Measurements from ENCODE around the gene NPAS2. TPM values are rescaled to one million over a fixed set of nuclear protein-coding genes. Genes with fewer than 3 reads are reported as not detected.

The NPAS2 gene
- total and polyA plus RNA-seq, 2 of the 8 experiments (the other 6 are each of a cell fraction or from before 2014, with no cell fraction given) = 1.8 to 1.9 TPM

DNA sequence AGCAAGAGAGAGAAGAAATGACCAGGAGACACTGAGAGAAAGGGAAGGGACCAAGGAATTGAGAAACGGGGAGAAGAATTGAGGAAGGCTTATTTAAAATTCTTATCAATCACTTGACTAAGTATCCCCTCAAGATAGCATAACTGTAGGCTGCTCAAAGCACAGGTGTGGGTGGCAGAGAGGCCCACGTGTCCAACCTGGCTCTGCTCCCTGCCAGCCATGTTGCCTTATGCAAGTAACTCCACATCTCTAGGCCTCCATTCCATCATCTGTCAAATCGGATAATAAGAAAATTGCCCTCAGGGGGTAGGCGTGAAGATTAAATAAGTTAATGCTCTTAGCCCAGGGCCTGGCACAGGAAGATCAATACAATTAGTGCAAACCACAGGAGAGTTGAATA, 7.4 kb upstream of the NPAS2 start (continued):
- TF ChIP-seq, protein P1, sequence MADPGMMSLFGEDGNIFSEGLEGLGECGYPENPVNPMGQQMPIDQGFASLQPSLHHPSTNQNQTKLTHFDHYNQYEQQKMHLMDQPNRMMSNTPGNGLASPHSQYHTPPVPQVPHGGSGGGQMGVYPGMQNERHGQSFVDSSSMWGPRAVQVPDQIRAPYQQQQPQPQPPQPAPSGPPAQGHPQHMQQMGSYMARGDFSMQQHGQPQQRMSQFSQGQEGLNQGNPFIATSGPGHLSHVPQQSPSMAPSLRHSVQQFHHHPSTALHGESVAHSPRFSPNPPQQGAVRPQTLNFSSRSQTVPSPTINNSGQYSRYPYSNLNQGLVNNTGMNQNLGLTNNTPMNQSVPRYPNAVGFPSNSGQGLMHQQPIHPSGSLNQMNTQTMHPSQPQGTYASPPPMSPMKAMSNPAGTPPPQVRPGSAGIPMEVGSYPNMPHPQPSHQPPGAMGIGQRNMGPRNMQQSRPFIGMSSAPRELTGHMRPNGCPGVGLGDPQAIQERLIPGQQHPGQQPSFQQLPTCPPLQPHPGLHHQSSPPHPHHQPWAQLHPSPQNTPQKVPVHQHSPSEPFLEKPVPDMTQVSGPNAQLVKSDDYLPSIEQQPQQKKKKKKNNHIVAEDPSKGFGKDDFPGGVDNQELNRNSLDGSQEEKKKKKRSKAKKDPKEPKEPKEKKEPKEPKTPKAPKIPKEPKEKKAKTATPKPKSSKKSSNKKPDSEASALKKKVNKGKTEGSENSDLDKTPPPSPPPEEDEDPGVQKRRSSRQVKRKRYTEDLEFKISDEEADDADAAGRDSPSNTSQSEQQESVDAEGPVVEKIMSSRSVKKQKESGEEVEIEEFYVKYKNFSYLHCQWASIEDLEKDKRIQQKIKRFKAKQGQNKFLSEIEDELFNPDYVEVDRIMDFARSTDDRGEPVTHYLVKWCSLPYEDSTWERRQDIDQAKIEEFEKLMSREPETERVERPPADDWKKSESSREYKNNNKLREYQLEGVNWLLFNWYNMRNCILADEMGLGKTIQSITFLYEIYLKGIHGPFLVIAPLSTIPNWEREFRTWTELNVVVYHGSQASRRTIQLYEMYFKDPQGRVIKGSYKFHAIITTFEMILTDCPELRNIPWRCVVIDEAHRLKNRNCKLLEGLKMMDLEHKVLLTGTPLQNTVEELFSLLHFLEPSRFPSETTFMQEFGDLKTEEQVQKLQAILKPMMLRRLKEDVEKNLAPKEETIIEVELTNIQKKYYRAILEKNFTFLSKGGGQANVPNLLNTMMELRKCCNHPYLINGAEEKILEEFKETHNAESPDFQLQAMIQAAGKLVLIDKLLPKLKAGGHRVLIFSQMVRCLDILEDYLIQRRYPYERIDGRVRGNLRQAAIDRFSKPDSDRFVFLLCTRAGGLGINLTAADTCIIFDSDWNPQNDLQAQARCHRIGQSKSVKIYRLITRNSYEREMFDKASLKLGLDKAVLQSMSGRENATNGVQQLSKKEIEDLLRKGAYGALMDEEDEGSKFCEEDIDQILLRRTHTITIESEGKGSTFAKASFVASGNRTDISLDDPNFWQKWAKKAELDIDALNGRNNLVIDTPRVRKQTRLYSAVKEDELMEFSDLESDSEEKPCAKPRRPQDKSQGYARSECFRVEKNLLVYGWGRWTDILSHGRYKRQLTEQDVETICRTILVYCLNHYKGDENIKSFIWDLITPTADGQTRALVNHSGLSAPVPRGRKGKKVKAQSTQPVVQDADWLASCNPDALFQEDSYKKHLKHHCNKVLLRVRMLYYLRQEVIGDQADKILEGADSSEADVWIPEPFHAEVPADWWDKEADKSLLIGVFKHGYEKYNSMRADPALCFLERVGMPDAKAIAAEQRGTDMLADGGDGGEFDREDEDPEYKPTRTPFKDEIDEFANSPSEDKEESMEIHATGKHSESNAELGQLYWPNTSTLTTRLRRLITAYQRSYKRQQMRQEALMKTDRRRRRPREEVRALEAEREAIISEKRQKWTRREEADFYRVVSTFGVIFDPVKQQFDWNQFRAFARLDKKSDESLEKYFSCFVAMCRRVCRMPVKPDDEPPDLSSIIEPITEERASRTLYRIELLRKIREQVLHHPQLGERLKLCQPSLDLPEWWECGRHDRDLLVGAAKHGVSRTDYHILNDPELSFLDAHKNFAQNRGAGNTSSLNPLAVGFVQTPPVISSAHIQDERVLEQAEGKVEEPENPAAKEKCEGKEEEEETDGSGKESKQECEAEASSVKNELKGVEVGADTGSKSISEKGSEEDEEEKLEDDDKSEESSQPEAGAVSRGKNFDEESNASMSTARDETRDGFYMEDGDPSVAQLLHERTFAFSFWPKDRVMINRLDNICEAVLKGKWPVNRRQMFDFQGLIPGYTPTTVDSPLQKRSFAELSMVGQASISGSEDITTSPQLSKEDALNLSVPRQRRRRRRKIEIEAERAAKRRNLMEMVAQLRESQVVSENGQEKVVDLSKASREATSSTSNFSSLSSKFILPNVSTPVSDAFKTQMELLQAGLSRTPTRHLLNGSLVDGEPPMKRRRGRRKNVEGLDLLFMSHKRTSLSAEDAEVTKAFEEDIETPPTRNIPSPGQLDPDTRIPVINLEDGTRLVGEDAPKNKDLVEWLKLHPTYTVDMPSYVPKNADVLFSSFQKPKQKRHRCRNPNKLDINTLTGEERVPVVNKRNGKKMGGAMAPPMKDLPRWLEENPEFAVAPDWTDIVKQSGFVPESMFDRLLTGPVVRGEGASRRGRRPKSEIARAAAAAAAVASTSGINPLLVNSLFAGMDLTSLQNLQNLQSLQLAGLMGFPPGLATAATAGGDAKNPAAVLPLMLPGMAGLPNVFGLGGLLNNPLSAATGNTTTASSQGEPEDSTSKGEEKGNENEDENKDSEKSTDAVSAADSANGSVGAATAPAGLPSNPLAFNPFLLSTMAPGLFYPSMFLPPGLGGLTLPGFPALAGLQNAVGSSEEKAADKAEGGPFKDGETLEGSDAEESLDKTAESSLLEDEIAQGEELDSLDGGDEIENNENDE (IDR thresholded peaks at IDR 0.05; ENCODE audit: insufficient replicate concordance, low read length) = no peak
- TF ChIP-seq GABPA (IDR thresholded peaks at IDR 0.05; ENCODE audit: borderline replicate concordance, insufficient read depth, low read length) (no peak), EZH2 (IDR thresholded peaks at IDR 0.05; ENCODE audit: low read depth, low read length, severe bottlenecking) (no peak), RNF2 (IDR thresholded peaks at IDR 0.05; ENCODE audit: borderline replicate concordance, low read depth, low read length, missing control alignments, poor library complexity, severe bottlenecking) (no peak), BCL11A (IDR thresholded peaks at IDR 0.05; ENCODE audit: low read depth in 2 of 2, low read length in 2 of 2) (no peak), MAFK (IDR thresholded peaks at IDR 0.05; ENCODE audit: low read depth, low read length) (no peak)

Measured in H1 (cell line).